ENCODE data around the gene SLC14A1. TPM values are rescaled to one million over a fixed set of nuclear protein-coding genes. Genes with fewer than 3 reads are reported as not detected.

Gene SLC14A1
- not detected in 2 replicates for total RNA-seq (2014; rRNA removed; shearing (Covaris generic))
- 0.04 TPM in 1 of 2 replicates, not detected in the other for polyA plus RNA-seq (2015; cell fraction: cytosol; rRNA removed)
- 0.41 and 0.84 TPM in 2 replicates for polyA plus RNA-seq (2015; cell fraction: nucleus; rRNA removed)

GRCh38 chr18:45723567-45724355 is at the start of gene SLC14A1:
Gene SLC14A1, plus strand, starts transcription at chr18:45724181. Its CDS starts 6,140 bp downstream, at chr18:45730321.
- no peak for DNase-seq (ENCODE audit: low read depth, low spot score)
- in situ Hi-C loops (cut with HindIII; ENCODE audit: low pct_unique_long_range_greater_than_20kb, low sequenced_read_pairs), result no loop called here

GRCh38 chr18:45677276-45677807 is 46.6 kb upstream of the SLC14A1 start:
- no peak for DNase-seq (ENCODE audit: low read depth, low spot score)

GRCh38 chr18:45678441-45678840 is 45.5 kb upstream of the SLC14A1 start:
- no peak for DNase-seq (ENCODE audit: low read depth, low spot score)
- in situ Hi-C loops (cut with HindIII; ENCODE audit: low pct_unique_long_range_greater_than_20kb, low sequenced_read_pairs), result no loop called here

More at GRCh38 chr18:45677276-45677807, 46.6 kb upstream of the SLC14A1 start:
- in situ Hi-C loops (cut with HindIII; ENCODE audit: low pct_unique_long_range_greater_than_20kb, low sequenced_read_pairs), result no loop called here

GRCh38 chr18:45678850-45679249 is 45.1 kb upstream of the SLC14A1 start:
- no peak for DNase-seq (ENCODE audit: low read depth, low spot score)
- in situ Hi-C loops (cut with HindIII; ENCODE audit: low pct_unique_long_range_greater_than_20kb, low sequenced_read_pairs), result no loop called here

GRCh38 chr18:45680066-45680690 is 43.8 kb upstream of the SLC14A1 start:
- in situ Hi-C loops (cut with HindIII; ENCODE audit: low pct_unique_long_range_greater_than_20kb, low sequenced_read_pairs), result no loop called here

GRCh38 chr18:45682181-45682580 is 41.8 kb upstream of the SLC14A1 start:
- in situ Hi-C loops (cut with HindIII; ENCODE audit: low pct_unique_long_range_greater_than_20kb, low sequenced_read_pairs), result no loop called here
- no peak for DNase-seq (ENCODE audit: low read depth, low spot score)

More at GRCh38 chr18:45680066-45680690, 43.8 kb upstream of the SLC14A1 start:
- no peak for DNase-seq (ENCODE audit: low read depth, low spot score)

GRCh38 chr18:45684341-45685115 is 39.5 kb upstream of the SLC14A1 start:
- in situ Hi-C loops (cut with HindIII; ENCODE audit: low pct_unique_long_range_greater_than_20kb, low sequenced_read_pairs), result no loop called here
- DNase-seq (ENCODE audit: low read depth, low spot score), result no peak

- no peak for DNase-seq (ENCODE audit: low read depth, low spot score)
- in situ Hi-C loops (cut with HindIII; ENCODE audit: low pct_unique_long_range_greater_than_20kb, low sequenced_read_pairs), result no loop called here
These were observed 36.9 kb upstream of the SLC14A1 start for GRCh38 chr18:45686891-45687611.

- no peak for DNase-seq (ENCODE audit: low read depth, low spot score)
- in situ Hi-C loops (cut with HindIII; ENCODE audit: low pct_unique_long_range_greater_than_20kb, low sequenced_read_pairs), result no loop called here
These were observed 36.4 kb upstream of the SLC14A1 start for GRCh38 chr18:45687621-45688020.

GRCh38 chr18:45688113-45688512 is 35.9 kb upstream of the SLC14A1 start:
- DNase-seq (ENCODE audit: low read depth, low spot score), result no peak
- in situ Hi-C loops (cut with HindIII; ENCODE audit: low pct_unique_long_range_greater_than_20kb, low sequenced_read_pairs), result no loop called here

- no peak for DNase-seq (ENCODE audit: low read depth, low spot score)
These were observed 35.1 kb upstream of the SLC14A1 start for GRCh38 chr18:45688833-45689232.

GRCh38 chr18:45689396-45689795 is 34.6 kb upstream of the SLC14A1 start:
- in situ Hi-C loops (cut with HindIII; ENCODE audit: low pct_unique_long_range_greater_than_20kb, low sequenced_read_pairs), result no loop called here
- no peak for DNase-seq (ENCODE audit: low read depth, low spot score)

More at GRCh38 chr18:45688833-45689232, 35.1 kb upstream of the SLC14A1 start:
- in situ Hi-C loops (cut with HindIII; ENCODE audit: low pct_unique_long_range_greater_than_20kb, low sequenced_read_pairs), result no loop called here

GRCh38 chr18:45690975-45691815 is 32.8 kb upstream of the SLC14A1 start:
- in situ Hi-C loops (cut with HindIII; ENCODE audit: low pct_unique_long_range_greater_than_20kb, low sequenced_read_pairs), result no loop called here
- DNase-seq (ENCODE audit: low read depth, low spot score), result peak; percentile 82

GRCh38 chr18:45691816-45692179 is 32.2 kb upstream of the SLC14A1 start:
- DNase-seq (ENCODE audit: low read depth, low spot score), result no peak
- in situ Hi-C loops (cut with HindIII; ENCODE audit: low pct_unique_long_range_greater_than_20kb, low sequenced_read_pairs), result no loop called here

- in situ Hi-C loops (cut with HindIII; ENCODE audit: low pct_unique_long_range_greater_than_20kb, low sequenced_read_pairs), result no loop called here
- no peak for DNase-seq (ENCODE audit: low read depth, low spot score)
These were observed 21.2 kb upstream of the SLC14A1 start for GRCh38 chr18:45702708-45703265.

- DNase-seq (ENCODE audit: low read depth, low spot score), result no peak
- in situ Hi-C loops (cut with HindIII; ENCODE audit: low pct_unique_long_range_greater_than_20kb, low sequenced_read_pairs), result no loop called here
These were observed 15.2 kb upstream of the SLC14A1 start for GRCh38 chr18:45708831-45709230.

All from SK-MEL-5 (cell line).